Heart left ventricle (tissue), 13 donors: ENCODE data around the gene RPL26.

ENCODE experiments used
- CTCF ChIP-seq, 12 donors: fragments of 200-600 bp; sonication (generic) in 4 of 12; IDR thresholded peaks; one replicate each; pipeline versions ENCODE4 v1.5.0 to v1.8.0; 2018 to 2022; ENCODE audit warnings: antibody characterized with exemption in 12 of 12, mild to moderate bottlenecking in 5 of 12
- POLR2A ChIP-seq, 2 donors: fragments of 450-650 bp; IDR thresholded peaks; one replicate each; pipeline ENCODE4 v1.6.1; 2017; ENCODE audit warnings: antibody characterized with exemption in 2 of 2, mild to moderate bottlenecking in 2 of 2, moderate library complexity in 2 of 2
- donor health status: ischemic (EF 13 %, LVEDD 7.1; RV severe dilation, severe dysfunction).
- donor health status: DM: no; HTN: yes; CAD: no.
- donor health status: DM: no; HTN: no; CAD: no.
- donor health status: ischemic (EF 25% LVEDD 6.9; RV normal size, moderate dysfunction).
- donor health status: ischemic (EF 25% LVEDD 5.7; RV mildly dilated, moderate dysfunction).
- donor health status: ischemic (EF 35%, LVEDD 5.7; RV mildly dilated, moderate dysfunction).
- donor health status: nonischemic (EF 11% LVEDD 7.7; RV severe dilation, severe dysfunction).
- donor health status: DM: yes; HTN: yes; CAD: no.
- donor health status: PGD.
- donor health status: ischemic (EF 29% LVEDD 5.4; RV normal size, mild dysfunction).
- donor health status: nonischemic (EF 23%, LVEDD 6.1; RV moderate dilation, normal function).

GRCh38 chr17:8397636-8398035, 14.6 kb upstream of the RPL26 start, which contains the start of gene RNF222:
- TF ChIP-seq POLR2A (IDR thresholded peaks at IDR 0.05) (no peak), CTCF (IDR thresholded peaks at IDR 0.05) (no peak)
